Measurements from ENCODE around the gene MAB21L4.
"Not testable (repeated sequence)": the region's sequence is repeated elsewhere in the genome, so short reads cannot be mapped to it uniquely, and the experiment has no call there.

MAB21L4 gene

DNA sequence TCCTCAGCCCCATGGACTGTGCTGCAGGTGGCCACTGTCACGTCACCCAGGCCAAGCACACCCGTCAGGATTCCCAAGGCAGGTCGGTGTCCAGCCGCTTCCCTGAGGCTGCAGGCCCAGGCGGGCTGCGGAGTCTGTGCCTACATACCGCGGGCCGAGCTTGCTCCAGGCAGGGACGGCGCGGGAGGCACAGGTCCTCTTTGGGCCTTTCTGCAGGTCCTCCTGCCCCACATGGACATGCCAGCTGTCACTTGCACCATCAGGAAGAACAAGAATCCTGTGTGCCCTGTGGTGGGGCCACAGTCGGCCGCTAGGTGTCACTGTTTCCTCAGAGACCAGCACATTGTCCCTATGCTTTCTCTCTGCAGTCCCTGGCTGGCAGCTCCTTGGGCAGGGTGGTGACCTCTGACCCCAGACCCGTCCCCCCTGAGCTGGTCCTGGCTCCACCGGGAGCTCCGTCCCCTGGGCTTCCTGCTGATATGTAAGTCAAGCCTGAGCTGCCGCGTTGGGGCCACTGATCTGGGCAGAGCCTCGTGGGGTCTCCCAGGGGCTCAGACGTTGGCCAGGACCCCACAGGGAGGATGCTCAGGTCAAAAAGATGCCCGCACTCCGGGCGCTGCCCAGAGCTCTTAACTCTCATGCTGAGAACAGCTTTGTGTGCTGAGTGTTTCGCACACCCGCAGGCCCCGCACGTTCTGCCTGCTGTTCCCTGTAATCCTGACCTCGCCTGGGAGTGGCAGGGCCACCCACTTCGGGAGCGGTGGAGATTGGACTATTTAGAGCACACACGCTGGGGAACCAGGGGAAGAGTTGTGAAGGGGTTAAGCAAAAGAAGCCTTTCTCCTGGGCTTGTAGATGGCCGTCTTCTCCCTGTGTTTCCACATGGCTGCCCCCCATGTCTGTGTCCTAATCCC lies 44.6 kb downstream of the MAB21L4 start:
- TF ChIP-seq CTCF (IDR thresholded peaks at IDR 0.05; ENCODE audit: low read depth, low read length, missing control alignments), result peak; percentile 93
- H3K4me3 ChIP-seq (ENCODE audit: low read depth, low read length), result no peak overlapping the region
- peak; percentile 39 for DNase-seq (ENCODE audit: low read depth)

DNA sequence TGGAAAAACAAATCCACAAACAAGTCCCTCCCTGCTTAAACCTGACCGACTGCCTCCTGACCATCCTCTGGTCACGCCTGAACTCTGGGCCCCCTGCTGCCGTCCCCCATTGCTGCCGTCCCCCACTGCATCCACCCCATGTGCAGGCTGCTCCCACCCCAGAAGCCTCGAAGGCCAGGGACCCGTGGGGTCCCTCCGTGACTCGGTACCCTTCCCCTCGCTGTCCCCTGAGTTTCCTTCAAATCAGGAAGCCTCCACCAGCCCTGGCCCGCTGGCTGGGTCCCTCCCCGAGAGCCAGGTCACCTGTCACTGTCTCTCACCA lies 45.2 kb downstream of the MAB21L4 start:
- H3K4me3 ChIP-seq (ENCODE audit: low read depth, low read length), result no peak overlapping the region
- DNase-seq (ENCODE audit: low read depth), result no peak
- TF ChIP-seq CTCF (IDR thresholded peaks at IDR 0.05; ENCODE audit: low read depth, low read length, missing control alignments), result no peak

DNA sequence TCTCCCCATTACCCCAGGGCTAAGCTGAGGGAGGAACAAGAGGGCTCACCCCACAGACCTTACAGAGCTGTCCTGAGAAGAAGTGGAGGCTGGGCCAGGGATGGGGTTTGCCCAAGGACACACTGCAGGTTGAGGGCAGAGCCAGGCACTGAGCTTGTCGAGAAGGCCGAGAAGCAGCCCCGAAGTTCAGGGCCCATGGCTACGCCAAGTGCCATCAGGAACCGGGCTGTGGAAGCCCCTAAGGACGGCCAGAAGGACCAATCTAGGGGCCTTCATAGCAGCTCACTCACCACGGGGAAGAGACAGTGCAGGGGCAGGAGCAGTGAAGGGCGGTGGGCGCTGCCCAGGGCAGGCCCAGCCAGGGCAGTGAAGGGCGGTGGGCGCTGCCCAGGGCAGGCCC lies 45.9 kb downstream of the MAB21L4 start:
- TF ChIP-seq CTCF (IDR thresholded peaks at IDR 0.05; ENCODE audit: low read depth, low read length, missing control alignments), result no peak
- DNase-seq (ENCODE audit: low read depth), result no peak
- H3K4me3 ChIP-seq (ENCODE audit: low read depth, low read length), result no peak overlapping the region

DNA sequence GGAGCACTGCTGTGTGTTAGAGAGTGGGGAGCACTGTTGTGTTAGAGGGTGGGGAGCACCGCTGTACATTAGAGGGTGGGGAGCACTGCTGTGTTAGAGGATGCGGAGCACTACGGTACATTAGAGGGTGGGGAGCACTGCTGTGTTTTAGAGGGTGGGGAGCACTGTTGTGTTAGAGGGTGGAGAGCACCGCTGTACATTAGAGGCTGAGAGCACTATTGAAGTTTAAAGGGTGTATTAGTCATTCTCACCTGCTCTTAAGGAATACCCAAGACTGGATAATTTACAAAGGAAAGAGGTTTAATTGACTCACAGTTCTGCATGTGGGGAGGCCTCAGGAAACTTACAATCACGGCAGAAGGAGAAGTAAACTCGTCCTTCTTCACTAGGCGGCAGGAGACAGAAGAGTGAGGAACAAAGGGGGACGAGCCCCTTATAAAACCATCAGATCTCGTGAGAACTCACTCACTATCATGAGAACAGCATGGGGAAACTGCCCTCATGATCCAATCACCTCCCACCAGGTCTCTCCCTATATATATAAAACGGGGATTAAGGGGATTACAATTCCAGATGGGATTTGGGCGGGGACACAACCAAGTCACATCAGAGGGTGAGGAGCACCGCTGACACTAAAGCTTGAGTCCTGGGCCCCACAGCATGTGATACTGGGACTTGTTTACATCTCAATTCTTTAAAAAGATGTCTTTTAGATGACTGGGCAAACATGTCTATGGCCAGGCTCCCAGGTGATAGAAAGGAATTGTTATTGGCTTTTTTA lies 46.9 kb downstream of the MAB21L4 start:
- no peak for TF ChIP-seq CTCF (IDR thresholded peaks at IDR 0.05; ENCODE audit: low read depth, low read length, missing control alignments)
- no peak overlapping the region for H3K4me3 ChIP-seq (ENCODE audit: low read depth, low read length)
- DNase-seq (ENCODE audit: low read depth), result no peak

GRCh38 chr2:240847817-240848216 lies 48.1 kb downstream of the MAB21L4 start:
- no peak for DNase-seq (ENCODE audit: low read depth)
- no peak overlapping the region for H3K4me3 ChIP-seq (ENCODE audit: low read depth, low read length)
- TF ChIP-seq CTCF (IDR thresholded peaks at IDR 0.05; ENCODE audit: low read depth, low read length, missing control alignments), result no peak

- no peak overlapping the region for H3K4me3 ChIP-seq (ENCODE audit: low read depth, low read length)
- no peak for DNase-seq (ENCODE audit: low read depth)
- TF ChIP-seq CTCF (IDR thresholded peaks at IDR 0.05; ENCODE audit: low read depth, low read length, missing control alignments), result no peak
Observed at GRCh38 chr2:240846873-240847595, 48.9 kb downstream of the MAB21L4 start.

- H3K4me3 ChIP-seq (ENCODE audit: low read depth, low read length); DNase-seq (ENCODE audit: low read depth): not testable (repeated sequence)
Observed at GRCh38 chr2:240846309-240846708, 49.6 kb downstream of the MAB21L4 start.
